ENCODE results near the gene TGOLN2.

DNA sequence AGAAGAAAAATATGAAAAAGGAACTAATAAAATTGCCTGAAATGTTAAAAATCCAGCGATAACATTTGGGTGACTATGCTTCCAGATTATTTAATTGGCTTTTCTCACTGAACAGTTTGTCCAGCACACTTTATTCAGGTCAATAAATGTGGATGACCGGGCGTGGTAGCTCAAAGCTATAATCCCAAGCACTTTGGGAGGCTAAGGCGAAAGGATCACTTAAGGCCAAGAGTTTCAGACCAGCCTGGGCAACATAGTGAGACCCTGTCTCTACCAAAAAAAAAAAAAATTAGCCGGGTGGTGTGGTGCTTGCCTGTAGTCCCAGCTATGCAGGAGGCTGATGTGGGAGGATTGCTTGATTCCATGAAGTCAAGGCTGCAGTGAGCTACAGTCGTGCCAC lies 55.4 kb downstream of the TGOLN2 start:
- TF ChIP-seq, protein P1, sequence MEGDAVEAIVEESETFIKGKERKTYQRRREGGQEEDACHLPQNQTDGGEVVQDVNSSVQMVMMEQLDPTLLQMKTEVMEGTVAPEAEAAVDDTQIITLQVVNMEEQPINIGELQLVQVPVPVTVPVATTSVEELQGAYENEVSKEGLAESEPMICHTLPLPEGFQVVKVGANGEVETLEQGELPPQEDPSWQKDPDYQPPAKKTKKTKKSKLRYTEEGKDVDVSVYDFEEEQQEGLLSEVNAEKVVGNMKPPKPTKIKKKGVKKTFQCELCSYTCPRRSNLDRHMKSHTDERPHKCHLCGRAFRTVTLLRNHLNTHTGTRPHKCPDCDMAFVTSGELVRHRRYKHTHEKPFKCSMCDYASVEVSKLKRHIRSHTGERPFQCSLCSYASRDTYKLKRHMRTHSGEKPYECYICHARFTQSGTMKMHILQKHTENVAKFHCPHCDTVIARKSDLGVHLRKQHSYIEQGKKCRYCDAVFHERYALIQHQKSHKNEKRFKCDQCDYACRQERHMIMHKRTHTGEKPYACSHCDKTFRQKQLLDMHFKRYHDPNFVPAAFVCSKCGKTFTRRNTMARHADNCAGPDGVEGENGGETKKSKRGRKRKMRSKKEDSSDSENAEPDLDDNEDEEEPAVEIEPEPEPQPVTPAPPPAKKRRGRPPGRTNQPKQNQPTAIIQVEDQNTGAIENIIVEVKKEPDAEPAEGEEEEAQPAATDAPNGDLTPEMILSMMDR (IDR thresholded peaks at IDR 0.05; ENCODE audit: insufficient read depth, low read length), result no peak
- TF ChIP-seq POLR2AphosphoS5 (IDR thresholded peaks at IDR 0.05; ENCODE audit: low read depth) (no peak), GABPA (IDR thresholded peaks at IDR 0.05; ENCODE audit: low read depth) (no peak), SPI1 (IDR thresholded peaks at IDR 0.05; ENCODE audit: borderline replicate concordance, low read depth) (no peak)
- TF ChIP-seq, protein P2, sequence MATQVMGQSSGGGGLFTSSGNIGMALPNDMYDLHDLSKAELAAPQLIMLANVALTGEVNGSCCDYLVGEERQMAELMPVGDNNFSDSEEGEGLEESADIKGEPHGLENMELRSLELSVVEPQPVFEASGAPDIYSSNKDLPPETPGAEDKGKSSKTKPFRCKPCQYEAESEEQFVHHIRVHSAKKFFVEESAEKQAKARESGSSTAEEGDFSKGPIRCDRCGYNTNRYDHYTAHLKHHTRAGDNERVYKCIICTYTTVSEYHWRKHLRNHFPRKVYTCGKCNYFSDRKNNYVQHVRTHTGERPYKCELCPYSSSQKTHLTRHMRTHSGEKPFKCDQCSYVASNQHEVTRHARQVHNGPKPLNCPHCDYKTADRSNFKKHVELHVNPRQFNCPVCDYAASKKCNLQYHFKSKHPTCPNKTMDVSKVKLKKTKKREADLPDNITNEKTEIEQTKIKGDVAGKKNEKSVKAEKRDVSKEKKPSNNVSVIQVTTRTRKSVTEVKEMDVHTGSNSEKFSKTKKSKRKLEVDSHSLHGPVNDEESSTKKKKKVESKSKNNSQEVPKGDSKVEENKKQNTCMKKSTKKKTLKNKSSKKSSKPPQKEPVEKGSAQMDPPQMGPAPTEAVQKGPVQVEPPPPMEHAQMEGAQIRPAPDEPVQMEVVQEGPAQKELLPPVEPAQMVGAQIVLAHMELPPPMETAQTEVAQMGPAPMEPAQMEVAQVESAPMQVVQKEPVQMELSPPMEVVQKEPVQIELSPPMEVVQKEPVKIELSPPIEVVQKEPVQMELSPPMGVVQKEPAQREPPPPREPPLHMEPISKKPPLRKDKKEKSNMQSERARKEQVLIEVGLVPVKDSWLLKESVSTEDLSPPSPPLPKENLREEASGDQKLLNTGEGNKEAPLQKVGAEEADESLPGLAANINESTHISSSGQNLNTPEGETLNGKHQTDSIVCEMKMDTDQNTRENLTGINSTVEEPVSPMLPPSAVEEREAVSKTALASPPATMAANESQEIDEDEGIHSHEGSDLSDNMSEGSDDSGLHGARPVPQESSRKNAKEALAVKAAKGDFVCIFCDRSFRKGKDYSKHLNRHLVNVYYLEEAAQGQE (IDR thresholded peaks at IDR 0.05; ENCODE audit: insufficient replicate concordance, low read depth), result no peak

Measured in HL-60 (cell line).